ENCODE measurements around the gene TRPC4. TPM values are rescaled to one million over a fixed set of nuclear protein-coding genes. Genes with fewer than 3 reads are reported as not detected.

Gene TRPC4
- total RNA-seq, 1 experiment from 2014 or later = 8.0 TPM

DNA sequence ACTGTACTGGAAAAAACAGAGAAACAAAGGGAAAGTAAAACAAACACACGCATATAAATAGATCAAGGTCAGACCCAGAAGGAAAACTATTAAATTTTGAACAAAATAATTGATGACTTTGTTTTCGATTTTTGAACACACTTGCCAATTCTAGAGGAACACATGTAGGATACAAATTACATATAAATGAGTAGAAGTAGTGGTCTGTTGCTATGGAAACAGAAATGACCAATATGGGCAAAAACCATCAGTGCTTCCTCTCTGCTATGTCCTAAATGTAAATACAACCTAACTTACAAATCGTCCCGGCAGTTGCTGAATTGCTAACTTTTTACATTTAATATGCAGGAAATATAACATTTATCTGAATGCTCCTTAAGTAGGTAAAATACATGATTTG is 205.8 kb downstream of the TRPC4 start:
- H3K36me3 Mint-ChIP-seq = peaks cover 2% of the 10 kb centered on the region; the same call in 1 of the 2 replicates
- no peaks in the 10 kb centered on the region for H3K27me3 Mint-ChIP-seq (ENCODE audit: low read depth)
- ATAC-seq (no peak), DNase-seq (ENCODE audit: low spot score) (no peak)
- TF ChIP-seq CBFB (CRISPR knock-in tag; IDR thresholded peaks at IDR 0.05; ENCODE audit: low read depth) (no peak), NR3C1 (CRISPR knock-in tag; conservative IDR thresholded peaks at IDR 0.05; ENCODE audit: low read depth) (no peak), ESRRA (CRISPR knock-in tag; IDR thresholded peaks at IDR 0.05; ENCODE audit: borderline replicate concordance) (no peak)
- no peak overlapping the region for H3K4me3 Mint-ChIP-seq
- peaks cover 4% of the 10 kb centered on the region; the same call in 1 of the 2 replicates for H3K9me3 Mint-ChIP-seq
- H3K4me1 Mint-ChIP-seq = peaks cover 24% of the 10 kb centered on the region
- no peak overlapping the region; the same call in 1 of the 2 replicates for H3K27ac Mint-ChIP-seq
- POLR2A ChIA-PET = no interaction called here
- CTCF ChIA-PET = no interaction called here

DNA sequence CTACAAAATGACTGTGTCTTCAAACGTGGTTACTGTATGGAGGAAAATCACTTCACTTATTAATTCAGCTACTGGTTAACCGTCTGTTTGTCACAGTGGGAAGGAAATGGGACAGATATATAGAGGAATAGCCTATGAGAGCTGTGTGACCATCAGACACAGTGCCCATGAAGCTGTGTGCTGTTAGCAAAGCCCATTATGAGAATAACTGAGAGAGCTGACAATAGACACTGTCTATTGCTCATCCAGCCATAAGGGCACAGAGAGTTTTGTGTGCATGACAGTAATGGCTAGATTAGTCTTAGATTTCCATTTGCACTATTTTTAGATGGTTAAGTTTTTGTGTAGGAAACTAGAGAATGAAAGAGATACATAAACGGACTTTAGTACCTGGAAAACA is 206.9 kb downstream of the TRPC4 start:
- H3K27ac Mint-ChIP-seq = no peak overlapping the region
- peaks cover 1% of the 10 kb centered on the region; the same call in 1 of the 2 replicates for H3K36me3 Mint-ChIP-seq
- DNase-seq (ENCODE audit: low spot score) (no peak), ATAC-seq (no peak)
- TF ChIP-seq ZNF138 (CRISPR knock-in tag; conservative IDR thresholded peaks at IDR 0.05) (no peak), EMX1 (CRISPR knock-in tag; IDR thresholded peaks at IDR 0.05) (no peak), GABPB1 (CRISPR knock-in tag; IDR thresholded peaks at IDR 0.05) (no peak), NR2C2 (CRISPR knock-in tag; IDR thresholded peaks at IDR 0.05) (no peak), FOXJ3 (CRISPR knock-in tag; IDR thresholded peaks at IDR 0.05; ENCODE audit: borderline replicate concordance) (no peak), SOX15 (CRISPR knock-in tag; IDR thresholded peaks at IDR 0.05) (no peak), JAZF1 (CRISPR knock-in tag; IDR thresholded peaks at IDR 0.05) (no peak), TEAD1 (CRISPR knock-in tag; IDR thresholded peaks at IDR 0.05) (no peak), HMGA2 (CRISPR knock-in tag; IDR thresholded peaks at IDR 0.05) (no peak)
- TF ChIP-seq, protein P1, sequence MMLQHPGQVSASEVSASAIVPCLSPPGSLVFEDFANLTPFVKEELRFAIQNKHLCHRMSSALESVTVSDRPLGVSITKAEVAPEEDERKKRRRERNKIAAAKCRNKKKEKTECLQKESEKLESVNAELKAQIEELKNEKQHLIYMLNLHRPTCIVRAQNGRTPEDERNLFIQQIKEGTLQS (CRISPR knock-in tag; conservative IDR thresholded peaks at IDR 0.05) = no peak
- TF ChIP-seq, protein P2, sequence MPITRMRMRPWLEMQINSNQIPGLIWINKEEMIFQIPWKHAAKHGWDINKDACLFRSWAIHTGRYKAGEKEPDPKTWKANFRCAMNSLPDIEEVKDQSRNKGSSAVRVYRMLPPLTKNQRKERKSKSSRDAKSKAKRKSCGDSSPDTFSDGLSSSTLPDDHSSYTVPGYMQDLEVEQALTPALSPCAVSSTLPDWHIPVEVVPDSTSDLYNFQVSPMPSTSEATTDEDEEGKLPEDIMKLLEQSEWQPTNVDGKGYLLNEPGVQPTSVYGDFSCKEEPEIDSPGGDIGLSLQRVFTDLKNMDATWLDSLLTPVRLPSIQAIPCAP (CRISPR knock-in tag; IDR thresholded peaks at IDR 0.05) = no peak
- TF ChIP-seq, protein P3, sequence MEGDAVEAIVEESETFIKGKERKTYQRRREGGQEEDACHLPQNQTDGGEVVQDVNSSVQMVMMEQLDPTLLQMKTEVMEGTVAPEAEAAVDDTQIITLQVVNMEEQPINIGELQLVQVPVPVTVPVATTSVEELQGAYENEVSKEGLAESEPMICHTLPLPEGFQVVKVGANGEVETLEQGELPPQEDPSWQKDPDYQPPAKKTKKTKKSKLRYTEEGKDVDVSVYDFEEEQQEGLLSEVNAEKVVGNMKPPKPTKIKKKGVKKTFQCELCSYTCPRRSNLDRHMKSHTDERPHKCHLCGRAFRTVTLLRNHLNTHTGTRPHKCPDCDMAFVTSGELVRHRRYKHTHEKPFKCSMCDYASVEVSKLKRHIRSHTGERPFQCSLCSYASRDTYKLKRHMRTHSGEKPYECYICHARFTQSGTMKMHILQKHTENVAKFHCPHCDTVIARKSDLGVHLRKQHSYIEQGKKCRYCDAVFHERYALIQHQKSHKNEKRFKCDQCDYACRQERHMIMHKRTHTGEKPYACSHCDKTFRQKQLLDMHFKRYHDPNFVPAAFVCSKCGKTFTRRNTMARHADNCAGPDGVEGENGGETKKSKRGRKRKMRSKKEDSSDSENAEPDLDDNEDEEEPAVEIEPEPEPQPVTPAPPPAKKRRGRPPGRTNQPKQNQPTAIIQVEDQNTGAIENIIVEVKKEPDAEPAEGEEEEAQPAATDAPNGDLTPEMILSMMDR (IDR thresholded peaks at IDR 0.05) = no peak
- TF ChIP-seq, protein P4, sequence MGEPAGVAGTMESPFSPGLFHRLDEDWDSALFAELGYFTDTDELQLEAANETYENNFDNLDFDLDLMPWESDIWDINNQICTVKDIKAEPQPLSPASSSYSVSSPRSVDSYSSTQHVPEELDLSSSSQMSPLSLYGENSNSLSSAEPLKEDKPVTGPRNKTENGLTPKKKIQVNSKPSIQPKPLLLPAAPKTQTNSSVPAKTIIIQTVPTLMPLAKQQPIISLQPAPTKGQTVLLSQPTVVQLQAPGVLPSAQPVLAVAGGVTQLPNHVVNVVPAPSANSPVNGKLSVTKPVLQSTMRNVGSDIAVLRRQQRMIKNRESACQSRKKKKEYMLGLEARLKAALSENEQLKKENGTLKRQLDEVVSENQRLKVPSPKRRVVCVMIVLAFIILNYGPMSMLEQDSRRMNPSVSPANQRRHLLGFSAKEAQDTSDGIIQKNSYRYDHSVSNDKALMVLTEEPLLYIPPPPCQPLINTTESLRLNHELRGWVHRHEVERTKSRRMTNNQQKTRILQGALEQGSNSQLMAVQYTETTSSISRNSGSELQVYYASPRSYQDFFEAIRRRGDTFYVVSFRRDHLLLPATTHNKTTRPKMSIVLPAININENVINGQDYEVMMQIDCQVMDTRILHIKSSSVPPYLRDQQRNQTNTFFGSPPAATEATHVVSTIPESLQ (CRISPR knock-in tag; IDR thresholded peaks at IDR 0.05) = no peak
- POLR2A ChIA-PET = no interaction called here
- CTCF ChIA-PET = no interaction called here
- no peaks in the 10 kb centered on the region for H3K27me3 Mint-ChIP-seq (ENCODE audit: low read depth)
- peaks cover 2% of the 10 kb centered on the region; the same call in 1 of the 2 replicates for H3K9me3 Mint-ChIP-seq
- H3K4me3 Mint-ChIP-seq = no peak overlapping the region
- peaks cover 24% of the 10 kb centered on the region for H3K4me1 Mint-ChIP-seq

DNA sequence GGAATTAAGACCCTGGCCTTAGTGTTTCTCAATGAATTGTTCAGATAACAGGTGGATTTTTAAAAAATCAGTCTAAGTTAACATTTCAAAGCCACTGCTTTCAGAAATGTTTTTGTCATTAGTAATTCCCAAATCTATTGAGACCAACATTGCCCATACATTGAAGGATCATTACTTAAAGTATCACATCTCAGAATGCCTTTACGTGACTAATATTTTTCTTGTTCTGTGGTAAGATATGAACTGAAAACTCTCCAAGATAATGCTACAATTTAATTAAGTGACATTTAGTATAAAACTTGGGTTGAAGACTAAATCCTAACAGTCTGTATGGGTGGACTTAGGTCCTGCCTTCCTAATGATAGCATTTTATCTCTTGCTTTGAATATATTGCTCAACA is 211.6 kb downstream of the TRPC4 start:
- ATAC-seq (no peak), DNase-seq (ENCODE audit: low spot score) (no peak)
- Mint-ChIP-seq H3K36me3 (no peaks in the 10 kb centered on the region), H3K4me3 (no peak overlapping the region), H3K9me3 (no peaks in the 10 kb centered on the region), H3K27ac (no peak overlapping the region), H3K4me1 (no peaks in the 10 kb centered on the region), H3K27me3 (ENCODE audit: low read depth) (no peaks in the 10 kb centered on the region)
- TF ChIP-seq FOXK1 (CRISPR knock-in tag; IDR thresholded peaks at IDR 0.05) (no peak), ZBTB21 (CRISPR knock-in tag; IDR thresholded peaks at IDR 0.05; ENCODE audit: borderline replicate concordance) (no peak), JUN (CRISPR knock-in tag; IDR thresholded peaks at IDR 0.05) (no peak)
- ChIA-PET CTCF (no interaction called here), POLR2A (no interaction called here)

All from WTC11 (cell line).